Fibroblast of villous mesenchyme (primary cell): ENCODE data around the gene SMAD5. TPM values are rescaled to one million over a fixed set of nuclear protein-coding genes. Genes with fewer than 3 reads are reported as not detected.

ENCODE experiments used
- DNase-seq: peaks from one replicate; pipeline ENCODE4 v3.0.0-alpha.2; 2010; ENCODE audit warnings: low read depth
- H3K4me3 ChIP-seq: 2 replicates; pipeline ENCODE4 v1.5.1; 2011; ENCODE audit warnings: low read depth, mild to moderate bottlenecking, low read length
- CTCF ChIP-seq: IDR thresholded peaks from 2 replicates; pipeline ENCODE4 v1.5.1; 2012; ENCODE audit warnings: low read depth, mild to moderate bottlenecking, low read length; ENCODE audit not compliant: insufficient read depth
- total RNA-seq: library from RNA; depleted of rRNA; stranded (reverse); fragments of >200 nt; gene quantifications from 2 replicates; pipeline ENCODE4 v1.2.3, GENCODE V29; 2012

SMAD5 gene
- total RNA-seq, 1 donor: 85.1 TPM

GRCh38 chr5:136186796-136187195, 54.2 kb downstream of the SMAD5 start:
- TF ChIP-seq CTCF: no peak
- H3K4me3 ChIP-seq: no peak overlapping the region
- DNase-seq: no peak

GRCh38 chr5:136188859-136189258, 56.2 kb downstream of the SMAD5 start:
- no peak overlapping the region for H3K4me3 ChIP-seq
- DNase-seq: no peak
- TF ChIP-seq CTCF: no peak

- no peak for DNase-seq
- TF ChIP-seq CTCF: no peak
- no peak overlapping the region for H3K4me3 ChIP-seq
Measured at GRCh38 chr5:136190091-136190720, 57.6 kb downstream of the SMAD5 start.

GRCh38 chr5:136190904-136191303, 58.3 kb downstream of the SMAD5 start:
- no peak for DNase-seq
- H3K4me3 ChIP-seq: no peak overlapping the region
- no peak for TF ChIP-seq CTCF

- H3K4me3 ChIP-seq: peak overlapping the region; percentile 24
- no peak for TF ChIP-seq CTCF
- peak; percentile 23 for DNase-seq
Measured at GRCh38 chr5:136191304-136192014, 58.8 kb downstream of the SMAD5 start.

GRCh38 chr5:136192015-136192525, 59.4 kb downstream of the SMAD5 start:
- TF ChIP-seq CTCF: no peak
- DNase-seq: no peak
- H3K4me3 ChIP-seq: peak overlapping the region; percentile 28
